ENCODE results near the gene POGZ. TPM values are rescaled to one million over a fixed set of nuclear protein-coding genes. Genes with fewer than 3 reads are reported as not detected.
"Not testable (repeated sequence)": the region's sequence is repeated elsewhere in the genome, so short reads cannot be mapped to it uniquely, and the experiment has no call there.

POGZ gene
- total and polyA plus RNA-seq, 3 experiments from 2014 or later: 11.3 to 65.3 (median 60.1) TPM

DNA sequence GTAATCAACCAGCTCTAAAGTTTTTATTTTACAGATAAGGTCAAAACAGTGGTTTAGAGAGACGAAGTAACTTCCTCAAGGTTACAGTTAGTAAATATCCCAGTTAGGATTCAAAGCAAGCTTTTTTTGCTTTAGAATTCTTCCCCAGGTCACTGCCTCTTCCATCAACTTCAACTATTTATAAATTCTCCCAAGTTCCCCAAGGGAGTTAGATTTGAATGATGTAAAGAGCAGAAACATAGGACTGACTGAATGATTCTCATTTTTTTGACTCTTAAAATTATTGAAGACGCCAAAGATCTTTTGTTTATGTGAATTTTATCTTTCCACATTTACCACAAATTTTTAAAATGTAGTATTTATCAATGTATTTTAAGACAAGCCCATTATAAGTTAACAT, 4.1 kb downstream of the POGZ start:
- H3K27me3 ChIP-seq (ENCODE audit: insufficient read depth, low read length, poor library complexity, severe bottlenecking): no peaks in the 10 kb centered on the region
- H3K4me3 ChIP-seq (ENCODE audit: low read length): no peak overlapping the region
- no peak overlapping the region for H3K27ac ChIP-seq (ENCODE audit: low read depth, low read length)
- Mint-ChIP-seq H3K4me3 (peak overlapping the region in 1 of 7 donors; percentile 61), H3K27me3 (peaks cover 0 to 3% of the 10 kb centered on the region in 2 donors), H3K9me3 (no peaks in the 10 kb centered on the region), H3K36me3 (peaks cover 0 to 17% (median 0%) of the 10 kb centered on the region in 3 donors), H3K4me1 (peaks cover 24 to 66% (median 54%) of the 10 kb centered on the region in 3 donors), H3K27ac (peak overlapping the region in 3 of 8 donors; percentile 36 to 68 (median 66))
- CTCF ChIA-PET: interaction anchor here (1.2 kb wide), 1 partner anchor 10 kb away, joined by 3 read pairs; no protein-coding TSS in a partner anchor
- no peaks in the 10 kb centered on the region for H3K36me3 ChIP-seq (ENCODE audit: insufficient read depth, low read length)
- peaks cover 21% of the 10 kb centered on the region for H3K4me1 ChIP-seq (ENCODE audit: insufficient read depth, low read length)
- DNase-seq: no peak
- POLR2A ChIA-PET: interaction anchor here (0.6 to 1.1 kb wide), 2 partner anchors 10 to 29 kb away, joined by 3 read pairs; no protein-coding TSS in a partner anchor
- no peaks in the 10 kb centered on the region for H3K9me3 ChIP-seq (ENCODE audit: low read length)

DNA sequence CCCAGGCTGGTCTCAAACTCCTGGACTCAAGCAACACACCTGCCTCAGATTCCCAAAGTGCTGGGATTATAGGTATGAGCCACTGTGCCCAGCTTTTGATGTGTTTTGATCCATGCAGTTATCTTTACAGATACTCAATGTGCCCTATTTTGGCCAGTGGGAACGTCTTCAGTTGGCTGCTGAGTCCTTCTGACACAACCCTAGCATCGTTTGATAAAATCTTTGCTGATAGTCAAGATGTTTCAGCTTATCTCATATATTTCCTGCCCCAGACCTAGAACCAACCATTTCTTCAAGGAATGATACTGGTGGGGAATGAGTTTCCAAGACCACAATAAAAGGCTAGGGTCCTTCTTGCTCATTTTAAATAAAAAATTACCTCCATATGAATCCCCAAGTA, 11.6 kb downstream of the POGZ start:
- H3K27me3 Mint-ChIP-seq: no peaks in the 10 kb centered on the region
- H3K4me1 Mint-ChIP-seq: peaks cover 33 to 59% (median 48%) of the 10 kb centered on the region in 3 donors
- H3K9me3 Mint-ChIP-seq: no peaks in the 10 kb centered on the region
- ChIA-PET CTCF (interaction anchor here (1.0 kb wide), 1 partner anchor 10 kb away, joined by 3 read pairs; no protein-coding TSS in a partner anchor), POLR2A (no interaction called here)
- Histone ChIP-seq H3K27me3 (ENCODE audit: insufficient read depth, low read length, poor library complexity, severe bottlenecking) (no peaks in the 10 kb centered on the region), H3K4me3 (ENCODE audit: low read length) (no peak overlapping the region), H3K36me3 (ENCODE audit: insufficient read depth, low read length) (no peaks in the 10 kb centered on the region), H3K27ac (ENCODE audit: low read depth, low read length) (no peak overlapping the region), H3K9me3 (ENCODE audit: low read length) (no peaks in the 10 kb centered on the region), H3K4me1 (ENCODE audit: insufficient read depth, low read length) (peaks cover 5% of the 10 kb centered on the region)
- peaks cover 0 to 17% (median 0%) of the 10 kb centered on the region in 3 donors for H3K36me3 Mint-ChIP-seq
- DNase-seq: no peak
- H3K27ac Mint-ChIP-seq: peak overlapping the region in 4 of 8 donors; percentile 9 to 70 (median 58)
- H3K4me3 Mint-ChIP-seq: no peak overlapping the region

DNA sequence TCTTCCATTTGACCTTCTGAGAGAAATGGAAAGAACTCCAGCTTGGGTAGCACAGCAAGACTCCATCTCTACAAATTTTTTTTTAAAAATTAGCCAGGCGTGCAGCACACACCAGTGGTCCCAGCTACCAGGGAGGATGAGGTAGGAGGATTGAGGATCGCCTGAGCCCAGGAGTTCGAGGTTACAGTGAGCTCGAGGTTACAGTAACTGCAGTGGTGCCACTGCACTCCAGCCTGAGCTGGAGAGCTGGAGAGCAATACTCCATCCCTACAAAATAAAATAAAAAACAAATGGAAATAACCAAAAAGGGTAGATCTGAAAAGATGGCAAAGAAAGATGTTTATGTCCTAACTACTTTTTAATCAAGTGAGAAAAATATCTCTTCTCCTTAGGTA, 14.5 kb downstream of the POGZ start:
- H3K27me3 ChIP-seq (ENCODE audit: insufficient read depth, low read length, poor library complexity, severe bottlenecking): no peaks in the 10 kb centered on the region
- peaks cover 0 to 33% (median 8%) of the 10 kb centered on the region in 3 donors for H3K36me3 Mint-ChIP-seq
- H3K27ac ChIP-seq (ENCODE audit: low read depth, low read length): no peak overlapping the region
- ChIA-PET POLR2A (interaction anchor here (1.2 kb wide), 1 partner anchor 10 kb away, joined by 3 read pairs; no protein-coding TSS in a partner anchor), CTCF (interaction anchor here (1.0 to 1.3 kb wide), 3 partner anchors 29 to 289 kb away, joined by 6 to 7 read pairs (median 6); no protein-coding TSS in a partner anchor)
- H3K27ac Mint-ChIP-seq: peak overlapping the region in 3 of 8 donors; percentile 52 to 72 (median 63)
- H3K36me3 ChIP-seq (ENCODE audit: insufficient read depth, low read length): peaks cover 6% of the 10 kb centered on the region
- no peaks in the 10 kb centered on the region for H3K9me3 Mint-ChIP-seq
- H3K9me3 ChIP-seq (ENCODE audit: low read length): no peaks in the 10 kb centered on the region
- H3K4me1 ChIP-seq (ENCODE audit: insufficient read depth, low read length): peaks cover 10% of the 10 kb centered on the region
- H3K4me3 ChIP-seq (ENCODE audit: low read length): no peak overlapping the region
- DNase-seq: no peak
- H3K4me3 Mint-ChIP-seq: peak overlapping the region in 1 of 7 donors; percentile 29
- H3K4me1 Mint-ChIP-seq: peaks cover 42 to 70% (median 55%) of the 10 kb centered on the region in 3 donors
- no peaks in the 10 kb centered on the region for H3K27me3 Mint-ChIP-seq

DNA sequence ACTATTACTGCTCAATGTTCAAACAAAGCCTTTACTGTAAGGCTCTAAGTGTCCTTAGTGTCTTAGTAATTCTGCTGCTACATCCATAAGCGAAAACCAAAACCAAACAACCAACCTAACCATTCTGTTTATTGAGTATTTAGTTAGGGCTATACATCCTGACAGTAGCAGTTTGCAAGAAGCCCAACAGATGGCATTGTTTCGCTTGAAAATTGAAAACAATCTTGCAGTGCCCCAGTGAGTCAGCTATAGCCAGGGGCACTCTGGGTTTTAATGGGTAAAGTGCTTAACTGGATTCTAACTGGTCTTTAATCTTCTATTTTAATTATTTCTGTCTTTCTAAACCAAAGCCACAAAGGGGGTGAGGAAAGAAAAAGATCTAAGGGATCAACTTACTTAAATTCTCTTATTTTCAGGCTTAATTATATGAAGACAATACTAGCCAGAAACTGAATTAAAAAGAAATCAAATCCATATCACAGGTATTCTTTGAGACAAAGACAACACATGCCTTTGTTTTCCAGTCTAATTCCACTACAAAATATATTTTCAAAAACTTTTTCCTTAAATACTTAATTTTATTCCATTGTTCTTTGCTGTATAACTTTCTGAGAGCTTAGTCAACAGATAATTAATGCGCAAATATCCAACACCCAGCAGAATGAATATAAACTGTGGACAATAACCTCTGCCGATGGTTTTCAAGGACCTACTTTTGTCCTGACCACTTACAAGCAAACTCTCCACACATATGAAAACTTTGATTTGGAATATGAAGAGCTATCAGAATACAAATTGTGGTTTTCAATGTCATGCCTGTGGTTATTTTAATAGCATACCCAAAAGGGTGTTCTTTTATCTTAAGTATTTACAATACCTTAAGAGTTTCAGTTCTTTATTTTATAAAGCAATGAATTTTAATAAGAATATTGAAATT, 15.2 kb downstream of the POGZ start:
- H3K36me3 ChIP-seq (ENCODE audit: insufficient read depth, low read length): peaks cover 11% of the 10 kb centered on the region
- no peak overlapping the region for H3K27ac ChIP-seq (ENCODE audit: low read depth, low read length)
- no peaks in the 10 kb centered on the region for H3K27me3 ChIP-seq (ENCODE audit: insufficient read depth, low read length, poor library complexity, severe bottlenecking)
- no peak overlapping the region for H3K4me3 Mint-ChIP-seq
- no peaks in the 10 kb centered on the region for H3K9me3 Mint-ChIP-seq
- peaks cover 0 to 37% (median 8%) of the 10 kb centered on the region in 3 donors for H3K36me3 Mint-ChIP-seq
- no peaks in the 10 kb centered on the region for H3K27me3 Mint-ChIP-seq
- H3K27ac Mint-ChIP-seq: peak overlapping the region in 4 of 8 donors; percentile 5 to 72 (median 63)
- H3K4me1 ChIP-seq (ENCODE audit: insufficient read depth, low read length): peaks cover 10% of the 10 kb centered on the region
- peaks cover 44 to 74% (median 59%) of the 10 kb centered on the region in 3 donors for H3K4me1 Mint-ChIP-seq
- H3K4me3 ChIP-seq (ENCODE audit: low read length): no peak overlapping the region
- DNase-seq: peak; percentile 44 to 74 (median 58)
- CTCF ChIA-PET: interaction anchor here (0.9 to 1.3 kb wide), 4 partner anchors 13 to 290 kb away, joined by 3 to 7 read pairs (median 6); no protein-coding TSS in a partner anchor
- H3K9me3 ChIP-seq (ENCODE audit: low read length): no peaks in the 10 kb centered on the region
- POLR2A ChIA-PET: interaction anchor here (1.2 kb wide), 1 partner anchor 11 kb away, joined by 3 read pairs; no protein-coding TSS in a partner anchor

DNA sequence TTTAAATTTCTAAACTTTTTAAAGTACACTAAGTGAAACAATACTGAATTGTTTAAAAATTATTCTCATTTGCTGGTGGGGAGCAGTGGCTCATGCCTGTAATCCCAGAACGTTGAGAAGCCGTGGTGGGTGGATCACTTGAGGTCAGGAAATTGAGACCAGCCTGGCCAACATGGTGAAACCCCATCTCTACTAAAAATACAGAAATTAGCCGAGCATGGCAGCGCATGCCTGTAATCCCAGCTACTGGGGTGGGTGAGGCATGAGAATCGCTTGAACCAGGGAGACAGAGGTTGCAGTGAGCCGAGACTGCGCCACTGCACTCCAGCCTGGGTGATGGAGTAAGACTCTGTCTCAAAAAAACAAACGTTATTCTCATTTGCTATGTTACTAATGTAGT, 21.9 kb downstream of the POGZ start:
- not testable (repeated sequence) for DNase-seq; H3K27me3 Mint-ChIP-seq; H3K9me3 ChIP-seq (ENCODE audit: low read length); H3K27me3 ChIP-seq (ENCODE audit: insufficient read depth, low read length, poor library complexity, severe bottlenecking); H3K4me3 ChIP-seq (ENCODE audit: low read length); H3K27ac ChIP-seq (ENCODE audit: low read depth, low read length); H3K9me3 Mint-ChIP-seq
- peaks cover 20% of the 10 kb centered on the region for H3K4me1 ChIP-seq (ENCODE audit: insufficient read depth, low read length)
- H3K4me3 Mint-ChIP-seq: peak overlapping the region in 4 of 7 donors; percentile 28 to 79 (median 59)
- H3K36me3 ChIP-seq (ENCODE audit: insufficient read depth, low read length): peaks cover 17% of the 10 kb centered on the region
- CTCF ChIA-PET: interaction anchor here (1.3 kb wide), 1 partner anchor 18 kb away, joined by 5 read pairs; no protein-coding TSS in a partner anchor
- POLR2A ChIA-PET: interaction anchor here (0.6 kb wide), 1 partner anchor 38 kb away, joined by 4 read pairs; the partner anchor contains the start of gene PSMB4
- peaks cover 40 to 67% (median 50%) of the 10 kb centered on the region in 3 donors for H3K4me1 Mint-ChIP-seq
- peaks cover 0 to 47% (median 10%) of the 10 kb centered on the region in 3 donors for H3K36me3 Mint-ChIP-seq
- H3K27ac Mint-ChIP-seq: peak overlapping the region in 2 of 8 donors; percentile 70 to 77

DNA sequence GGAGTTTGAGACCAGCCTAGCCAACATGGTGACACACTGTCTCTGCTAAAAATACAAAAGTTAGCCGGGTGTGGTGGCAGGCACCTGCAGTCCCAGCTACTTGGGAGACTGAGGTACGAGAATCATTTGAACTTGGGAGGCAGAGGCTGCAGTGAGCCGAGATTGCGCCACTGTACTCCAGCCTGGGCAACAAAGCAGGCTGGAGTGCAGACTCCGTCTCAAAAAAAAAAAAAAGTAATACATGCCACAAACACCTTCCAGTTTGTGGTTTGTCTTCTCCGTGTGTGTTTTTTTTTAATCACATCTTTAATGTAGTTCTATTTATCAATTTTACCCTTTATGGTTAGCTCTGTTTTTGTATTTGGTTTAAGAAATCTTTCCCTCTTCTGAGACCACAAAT, 22.3 kb downstream of the POGZ start:
- peak overlapping the region in 7 of 8 donors; percentile 26 to 88 (median 56) for H3K27ac Mint-ChIP-seq
- peaks cover 0 to 45% (median 10%) of the 10 kb centered on the region in 3 donors for H3K36me3 Mint-ChIP-seq
- Histone ChIP-seq H3K27ac (ENCODE audit: low read depth, low read length) (no peak overlapping the region), H3K36me3 (ENCODE audit: insufficient read depth, low read length) (peaks cover 17% of the 10 kb centered on the region), H3K4me3 (ENCODE audit: low read length) (no peak overlapping the region), H3K4me1 (ENCODE audit: insufficient read depth, low read length) (peaks cover 20% of the 10 kb centered on the region), H3K27me3 (ENCODE audit: insufficient read depth, low read length, poor library complexity, severe bottlenecking) (no peaks in the 10 kb centered on the region), H3K9me3 (ENCODE audit: low read length) (no peaks in the 10 kb centered on the region)
- H3K27me3 Mint-ChIP-seq: no peaks in the 10 kb centered on the region
- peak overlapping the region in 6 of 7 donors; percentile 28 to 79 (median 56) for H3K4me3 Mint-ChIP-seq
- no peaks in the 10 kb centered on the region for H3K9me3 Mint-ChIP-seq
- CTCF ChIA-PET: interaction anchor here (1.3 kb wide), 1 partner anchor 18 kb away, joined by 5 read pairs; no protein-coding TSS in a partner anchor
- POLR2A ChIA-PET: interaction anchor here (0.6 kb wide), 1 partner anchor 38 kb away, joined by 4 read pairs; the partner anchor contains the start of gene PSMB4
- DNase-seq: peak in 1 of 5 donors; percentile 47
- H3K4me1 Mint-ChIP-seq: peaks cover 39 to 68% (median 50%) of the 10 kb centered on the region in 3 donors

DNA sequence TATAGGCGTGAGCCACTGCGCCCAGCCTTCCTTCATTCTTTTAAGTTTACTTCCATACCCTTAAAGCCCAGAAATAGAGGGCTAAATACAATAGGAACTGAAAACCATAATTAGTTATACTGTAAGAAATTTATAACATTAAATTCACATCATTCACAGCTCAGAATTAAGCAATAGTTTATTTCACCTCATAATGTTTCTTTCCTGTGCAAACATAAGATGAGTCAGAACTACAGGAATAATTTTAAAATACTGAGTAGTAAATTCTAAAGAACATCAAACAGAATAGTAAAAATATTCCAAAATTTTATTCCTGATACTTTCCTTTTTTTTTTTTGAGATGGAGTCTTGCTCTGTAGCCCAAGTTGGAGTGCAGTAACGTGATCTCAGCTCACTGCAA, 24.1 kb downstream of the POGZ start:
- H3K27ac Mint-ChIP-seq: peak overlapping the region in 4 of 8 donors; percentile 22 to 50 (median 46)
- peaks cover 0 to 35% (median 2%) of the 10 kb centered on the region in 3 donors for H3K36me3 Mint-ChIP-seq
- peaks cover 33 to 54% (median 38%) of the 10 kb centered on the region in 3 donors for H3K4me1 Mint-ChIP-seq
- Histone ChIP-seq H3K27me3 (ENCODE audit: insufficient read depth, low read length, poor library complexity, severe bottlenecking) (no peaks in the 10 kb centered on the region), H3K4me3 (ENCODE audit: low read length) (no peak overlapping the region), H3K4me1 (ENCODE audit: insufficient read depth, low read length) (peaks cover 16% of the 10 kb centered on the region), H3K36me3 (ENCODE audit: insufficient read depth, low read length) (peaks cover 16% of the 10 kb centered on the region), H3K27ac (ENCODE audit: low read depth, low read length) (no peak overlapping the region), H3K9me3 (ENCODE audit: low read length) (no peaks in the 10 kb centered on the region)
- POLR2A ChIA-PET: no interaction called here
- H3K27me3 Mint-ChIP-seq: no peaks in the 10 kb centered on the region
- no peak for DNase-seq
- H3K4me3 Mint-ChIP-seq: no peak overlapping the region
- no peaks in the 10 kb centered on the region for H3K9me3 Mint-ChIP-seq
- CTCF ChIA-PET: no interaction called here

Data from CD8-positive, alpha-beta memory T cell (primary cell).